Hepatocyte (in vitro differentiated cells): ENCODE data around the gene XAGE2.

Experiments used
- EZH2 ChIP-seq: fragments of 200-600 bp; sonication (generic); IDR thresholded peaks from 2 replicates; pipeline ENCODE4 v1.6.1; 2016; ENCODE audit warnings: antibody characterized with exemption, mild to moderate bottlenecking, borderline replicate concordance
- TF ChIP-seq, protein P1 (sequence below): fragments of 200-600 bp; sonication (generic); IDR thresholded peaks from 2 replicates; pipeline ENCODE4 v1.5.1; 2016; ENCODE audit warnings: antibody characterized with exemption, mild to moderate bottlenecking; ENCODE audit not compliant: poor library complexity

- TF ChIP-seq, protein P1, sequence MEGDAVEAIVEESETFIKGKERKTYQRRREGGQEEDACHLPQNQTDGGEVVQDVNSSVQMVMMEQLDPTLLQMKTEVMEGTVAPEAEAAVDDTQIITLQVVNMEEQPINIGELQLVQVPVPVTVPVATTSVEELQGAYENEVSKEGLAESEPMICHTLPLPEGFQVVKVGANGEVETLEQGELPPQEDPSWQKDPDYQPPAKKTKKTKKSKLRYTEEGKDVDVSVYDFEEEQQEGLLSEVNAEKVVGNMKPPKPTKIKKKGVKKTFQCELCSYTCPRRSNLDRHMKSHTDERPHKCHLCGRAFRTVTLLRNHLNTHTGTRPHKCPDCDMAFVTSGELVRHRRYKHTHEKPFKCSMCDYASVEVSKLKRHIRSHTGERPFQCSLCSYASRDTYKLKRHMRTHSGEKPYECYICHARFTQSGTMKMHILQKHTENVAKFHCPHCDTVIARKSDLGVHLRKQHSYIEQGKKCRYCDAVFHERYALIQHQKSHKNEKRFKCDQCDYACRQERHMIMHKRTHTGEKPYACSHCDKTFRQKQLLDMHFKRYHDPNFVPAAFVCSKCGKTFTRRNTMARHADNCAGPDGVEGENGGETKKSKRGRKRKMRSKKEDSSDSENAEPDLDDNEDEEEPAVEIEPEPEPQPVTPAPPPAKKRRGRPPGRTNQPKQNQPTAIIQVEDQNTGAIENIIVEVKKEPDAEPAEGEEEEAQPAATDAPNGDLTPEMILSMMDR, result no peak
- no peak for TF ChIP-seq EZH2
Measured at GRCh38 chrX:52424656-52425055, 55.8 kb downstream of the XAGE2 start.
